Liver (tissue), 9 donors: ENCODE results near the gene RANGAP1. TPM values are rescaled to one million over a fixed set of nuclear protein-coding genes. Genes with fewer than 3 reads are reported as not detected.

ENCODE experiments used
- DNase-seq: peaks from one replicate; pipeline ENCODE4 v3.0.0-alpha.2; 2017; ENCODE audit warnings: low spot score
- H3K27ac ChIP-seq, 2 donors: one replicate each; pipeline ENCODE4 v1.7.0; 2013; ENCODE audit warnings: inconsistent platforms in 2 of 2, low read length in 2 of 2, control low read depth in 1 of 2, low read depth in 1 of 2, mild to moderate bottlenecking in 1 of 2
- H3K27me3 ChIP-seq, 4 donors: one replicate each; pipeline versions ENCODE4 v1.6.1 to v1.7.0; 2013; ENCODE audit warnings: low read length in 3 of 4, inconsistent platforms in 1 of 4, mild to moderate bottlenecking in 1 of 4, moderate library complexity in 1 of 4; ENCODE audit not compliant: control insufficient read depth in 4 of 4, insufficient read depth in 4 of 4
- H3K36me3 ChIP-seq, 4 donors: one replicate each; pipeline versions ENCODE4 v1.6.1 to v1.7.0; 2013; ENCODE audit warnings: low read length in 3 of 4, mild to moderate bottlenecking in 3 of 4, low read depth in 1 of 4, moderate library complexity in 1 of 4; ENCODE audit not compliant: control insufficient read depth in 4 of 4, insufficient read depth in 3 of 4
- H3K4me1 ChIP-seq, 4 donors: one replicate each; pipeline versions ENCODE4 v1.6.1 to v1.7.0; 2013; ENCODE audit warnings: low read length in 3 of 4, mild to moderate bottlenecking in 3 of 4, moderate library complexity in 1 of 4; ENCODE audit not compliant: control insufficient read depth in 4 of 4, insufficient read depth in 4 of 4
- H3K4me3 ChIP-seq, 3 donors: one replicate each; pipeline versions ENCODE4 v1.6.1 to v1.7.0; 2013; ENCODE audit warnings: low read length in 3 of 3, control low read depth in 1 of 3, low read depth in 1 of 3, mild to moderate bottlenecking in 1 of 3
- H3K9ac ChIP-seq, 2 donors: one replicate each; pipeline ENCODE4 v1.7.0; 2013; ENCODE audit warnings: low read length in 2 of 2, mild to moderate bottlenecking in 2 of 2, moderate library complexity in 2 of 2, control low read depth in 1 of 2, low read depth in 1 of 2
- H3K9me3 ChIP-seq, 4 donors: one replicate each; pipeline versions ENCODE4 v1.6.1 to v1.7.0; 2013; ENCODE audit warnings: low read length in 3 of 4; ENCODE audit not compliant: control insufficient read depth in 4 of 4
- ATF3 ChIP-seq: IDR thresholded peaks from 2 replicates; pipeline ENCODE4 v1.6.1; 2016; ENCODE audit warnings: antibody characterized with exemption
- EGR1 ChIP-seq, 2 donors: IDR thresholded peaks; 2 replicates each; pipeline ENCODE4 v1.6.1; 2016 to 2018; ENCODE audit warnings: antibody characterized with exemption in 2 of 2, low read depth in 2 of 2
- FOXA1 ChIP-seq: IDR thresholded peaks from 2 replicates; pipeline ENCODE4 v1.6.1; 2016; ENCODE audit warnings: antibody characterized with exemption
- FOXA2 ChIP-seq: IDR thresholded peaks from 2 replicates; pipeline ENCODE4 v1.6.1; 2016; ENCODE audit warnings: antibody characterized with exemption
- GABPA ChIP-seq, 2 donors: IDR thresholded peaks in 1 of 2; conservative IDR thresholded peaks in 1 of 2; 2 replicates each; pipeline ENCODE4 v1.6.1; 2016; ENCODE audit warnings: antibody characterized with exemption in 2 of 2, mild to moderate bottlenecking in 1 of 2, moderate library complexity in 1 of 2
- HNF4A ChIP-seq, 2 donors: conservative IDR thresholded peaks; 2 replicates each; pipeline ENCODE4 v1.6.1; 2016; ENCODE audit warnings: antibody characterized with exemption in 2 of 2, mild to moderate bottlenecking in 2 of 2
- HNF4G ChIP-seq: IDR thresholded peaks from 2 replicates; pipeline ENCODE4 v1.6.1; 2016; ENCODE audit warnings: antibody characterized with exemption
- JUND ChIP-seq, 2 donors: IDR thresholded peaks; 2 replicates each; pipeline ENCODE4 v1.6.1; 2016; ENCODE audit warnings: antibody characterized with exemption in 2 of 2
- NR2F2 ChIP-seq: IDR thresholded peaks from 2 replicates; pipeline ENCODE4 v1.6.1; 2016; ENCODE audit warnings: antibody characterized with exemption
- RAD21 ChIP-seq, 2 donors: IDR thresholded peaks; 2 replicates each; pipeline ENCODE4 v1.6.1; 2016; ENCODE audit warnings: antibody characterized with exemption in 2 of 2, mild to moderate bottlenecking in 2 of 2
- REST ChIP-seq: IDR thresholded peaks from 2 replicates; pipeline ENCODE4 v1.6.1; 2016; ENCODE audit warnings: antibody characterized with exemption, mild to moderate bottlenecking
- RXRA ChIP-seq, 2 donors: IDR thresholded peaks; 2 replicates each; pipeline ENCODE4 v1.6.1; 2017 to 2018; ENCODE audit warnings: antibody characterized with exemption in 2 of 2, mild to moderate bottlenecking in 1 of 2
- SP1 ChIP-seq: IDR thresholded peaks from 2 replicates; pipeline ENCODE4 v1.6.1; 2018; ENCODE audit warnings: antibody characterized with exemption, mild to moderate bottlenecking
- TAF1 ChIP-seq: conservative IDR thresholded peaks from 2 replicates; pipeline ENCODE4 v1.6.1; 2016; ENCODE audit warnings: antibody characterized with exemption, mild to moderate bottlenecking
- YY1 ChIP-seq: IDR thresholded peaks from 2 replicates; pipeline ENCODE4 v1.6.1; 2016; ENCODE audit warnings: antibody characterized with exemption, mild to moderate bottlenecking
- WGBS: extraction: QIAGEN DNeasy Blood & Tissue Kit; methylation state at CpG from one replicate; pipeline ENCODE4 v1.1.7; 2013; 5-methylcytosine and 5-hydroxymethylcytosine counted together
- polyA plus RNA-seq, 2 donors: library from polyadenylated mRNA; stranded (reverse) in 1 of 2; unstranded in 1 of 2; fragments of 200-250 nt in 1 of 2; fragments of >200 nt in 1 of 2; fragmentation: Nextera tagmentation in 1 of 2; extraction: Ambion mirVana in 1 of 2; gene quantifications; one replicate each; pipeline versions ENCODE4 v1.2.1 to v1.2.3, GENCODE V29; 2013 to 2015
- total RNA-seq, 2 donors: library from RNA; depleted of rRNA; stranded (reverse); fragments of >200 nt; gene quantifications; one replicate each; pipeline ENCODE4 v1.2.3, GENCODE V29; 2014
- TF ChIP-seq, protein P1 (sequence below): fragments of 150-350 bp; IDR thresholded peaks from 2 replicates; pipeline ENCODE4 v1.5.1; 2017; ENCODE audit warnings: improper control_type of control experiment, low read depth, low read length; ENCODE audit not compliant: missing input control
- TF ChIP-seq, protein P2 (sequence below): IDR thresholded peaks from 2 replicates; pipeline ENCODE4 v1.6.1; 2016; ENCODE audit warnings: antibody characterized with exemption
- TF ChIP-seq, protein P3 (sequence below): IDR thresholded peaks from 2 replicates; pipeline ENCODE4 v1.6.1; 2016; ENCODE audit warnings: antibody characterized with exemption
- donor health status: healthy.
- donor health status: healthy.
- donor health status: healthy.
- donor health status: healthy.
- donor health status: healthy.

Gene RANGAP1
- total and polyA plus RNA-seq, 4 donors: 12.0 to 40.3 (median 33.3) TPM

GRCh38 chr22:41284465-41284864 is 1.5 kb downstream of the RANGAP1 start:
- no peak for DNase-seq
- Histone ChIP-seq H3K9ac (no peak overlapping the region), H3K27me3 (no peaks in the 10 kb centered on the region), H3K4me3 (peak overlapping the region in 1 of 3 donors; percentile 93), H3K36me3 (peaks cover 6 to 26% (median 10%) of the 10 kb centered on the region in 4 donors), H3K4me1 (peaks cover 5 to 27% (median 19%) of the 10 kb centered on the region in 4 donors), H3K27ac (no peak overlapping the region), H3K9me3 (no peaks in the 10 kb centered on the region)
- WGBS: 78% methylated on average over 10 of the region's 10 CpGs
- no peak for TF ChIP-seq SP1
- no peak for TF ChIP-seq FOXA2
- no peak for TF ChIP-seq FOXA1
- TF ChIP-seq JUND (IDR thresholded peaks at IDR 0.05): no peak
- TF ChIP-seq YY1: no peak
- TF ChIP-seq, protein P1, sequence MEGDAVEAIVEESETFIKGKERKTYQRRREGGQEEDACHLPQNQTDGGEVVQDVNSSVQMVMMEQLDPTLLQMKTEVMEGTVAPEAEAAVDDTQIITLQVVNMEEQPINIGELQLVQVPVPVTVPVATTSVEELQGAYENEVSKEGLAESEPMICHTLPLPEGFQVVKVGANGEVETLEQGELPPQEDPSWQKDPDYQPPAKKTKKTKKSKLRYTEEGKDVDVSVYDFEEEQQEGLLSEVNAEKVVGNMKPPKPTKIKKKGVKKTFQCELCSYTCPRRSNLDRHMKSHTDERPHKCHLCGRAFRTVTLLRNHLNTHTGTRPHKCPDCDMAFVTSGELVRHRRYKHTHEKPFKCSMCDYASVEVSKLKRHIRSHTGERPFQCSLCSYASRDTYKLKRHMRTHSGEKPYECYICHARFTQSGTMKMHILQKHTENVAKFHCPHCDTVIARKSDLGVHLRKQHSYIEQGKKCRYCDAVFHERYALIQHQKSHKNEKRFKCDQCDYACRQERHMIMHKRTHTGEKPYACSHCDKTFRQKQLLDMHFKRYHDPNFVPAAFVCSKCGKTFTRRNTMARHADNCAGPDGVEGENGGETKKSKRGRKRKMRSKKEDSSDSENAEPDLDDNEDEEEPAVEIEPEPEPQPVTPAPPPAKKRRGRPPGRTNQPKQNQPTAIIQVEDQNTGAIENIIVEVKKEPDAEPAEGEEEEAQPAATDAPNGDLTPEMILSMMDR: no peak
- TF ChIP-seq RXRA (IDR thresholded peaks at IDR 0.05): no peak
- no peak for TF ChIP-seq GABPA (IDR thresholded peaks at IDR 0.05 in 1 of 2, conservative IDR thresholded peaks at IDR 0.05 in 1 of 2)
- no peak for TF ChIP-seq RAD21 (IDR thresholded peaks at IDR 0.05)
- TF ChIP-seq EGR1 (IDR thresholded peaks at IDR 0.05; ENCODE audit: low read depth in 2 of 2): no peak
- TF ChIP-seq, protein P2, sequence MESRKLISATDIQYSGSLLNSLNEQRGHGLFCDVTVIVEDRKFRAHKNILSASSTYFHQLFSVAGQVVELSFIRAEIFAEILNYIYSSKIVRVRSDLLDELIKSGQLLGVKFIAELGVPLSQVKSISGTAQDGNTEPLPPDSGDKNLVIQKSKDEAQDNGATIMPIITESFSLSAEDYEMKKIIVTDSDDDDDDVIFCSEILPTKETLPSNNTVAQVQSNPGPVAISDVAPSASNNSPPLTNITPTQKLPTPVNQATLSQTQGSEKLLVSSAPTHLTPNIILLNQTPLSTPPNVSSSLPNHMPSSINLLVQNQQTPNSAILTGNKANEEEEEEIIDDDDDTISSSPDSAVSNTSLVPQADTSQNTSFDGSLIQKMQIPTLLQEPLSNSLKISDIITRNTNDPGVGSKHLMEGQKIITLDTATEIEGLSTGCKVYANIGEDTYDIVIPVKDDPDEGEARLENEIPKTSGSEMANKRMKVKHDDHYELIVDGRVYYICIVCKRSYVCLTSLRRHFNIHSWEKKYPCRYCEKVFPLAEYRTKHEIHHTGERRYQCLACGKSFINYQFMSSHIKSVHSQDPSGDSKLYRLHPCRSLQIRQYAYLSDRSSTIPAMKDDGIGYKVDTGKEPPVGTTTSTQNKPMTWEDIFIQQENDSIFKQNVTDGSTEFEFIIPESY: no peak
- TF ChIP-seq HNF4A (conservative IDR thresholded peaks at IDR 0.05): no peak
- no peak for TF ChIP-seq REST
- TF ChIP-seq HNF4G: no peak
- TF ChIP-seq NR2F2: no peak
- TF ChIP-seq TAF1: no peak
- TF ChIP-seq, protein P3, sequence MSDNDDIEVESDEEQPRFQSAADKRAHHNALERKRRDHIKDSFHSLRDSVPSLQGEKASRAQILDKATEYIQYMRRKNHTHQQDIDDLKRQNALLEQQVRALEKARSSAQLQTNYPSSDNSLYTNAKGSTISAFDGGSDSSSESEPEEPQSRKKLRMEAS: no peak
- TF ChIP-seq ATF3: no peak
